Ovary (tissue), 3 donors: ENCODE data around the gene ZCCHC3.

Source experiments
- EP300 ChIP-seq: sonication (generic); formaldehyde crosslinking; IDR thresholded peaks from one replicate; pipeline ENCODE4 v1.6.1; 2017; ENCODE audit warnings: antibody characterized with exemption
- TF ChIP-seq, protein P1 (sequence below), 3 donors: fragments of 450-650 bp in 2 of 3; fragments of 200-600 bp in 1 of 3; IDR thresholded peaks; one replicate each; pipeline versions ENCODE4 v1.5.1 to v1.8.0; 2016 to 2022; ENCODE audit warnings: antibody characterized with exemption in 3 of 3, mild to moderate bottlenecking in 1 of 3
- donor health status: DM: no; HTN: no; CAD: no.

DNA sequence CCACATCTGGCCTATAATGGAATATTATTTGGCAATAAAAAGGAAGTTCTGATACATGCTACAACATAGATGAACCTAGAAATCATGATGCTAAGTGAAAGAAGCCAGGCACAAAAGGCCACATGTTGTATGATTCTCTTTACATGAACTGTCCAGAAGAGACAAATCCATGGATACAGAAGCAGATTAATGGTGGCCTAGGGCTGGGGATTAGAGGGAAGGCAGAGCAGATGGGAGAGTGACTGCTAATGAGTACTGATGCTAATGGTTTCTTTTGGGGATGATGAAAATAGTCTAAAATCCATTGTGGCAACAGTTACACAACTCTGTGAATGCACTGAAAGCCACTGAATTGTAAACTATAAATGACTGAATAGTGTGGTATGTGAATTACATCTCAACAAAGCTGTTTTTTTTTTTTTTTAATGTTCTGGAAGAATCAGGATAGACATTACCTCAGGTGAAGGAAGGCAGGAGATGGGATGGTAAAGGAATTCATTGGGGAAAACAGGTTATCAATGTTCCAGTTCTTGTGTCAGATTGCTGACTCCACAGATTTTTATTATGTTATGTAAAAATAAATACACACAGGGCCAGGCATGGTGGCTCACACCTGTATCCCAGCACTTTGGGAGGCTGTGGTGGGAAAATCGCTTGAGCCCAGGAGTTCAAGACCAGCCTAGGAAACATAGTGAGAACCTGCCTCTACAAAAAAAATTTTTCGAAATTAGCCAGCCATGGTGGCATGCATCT, 19.1 kb downstream of the ZCCHC3 start:
- TF ChIP-seq, protein P1, sequence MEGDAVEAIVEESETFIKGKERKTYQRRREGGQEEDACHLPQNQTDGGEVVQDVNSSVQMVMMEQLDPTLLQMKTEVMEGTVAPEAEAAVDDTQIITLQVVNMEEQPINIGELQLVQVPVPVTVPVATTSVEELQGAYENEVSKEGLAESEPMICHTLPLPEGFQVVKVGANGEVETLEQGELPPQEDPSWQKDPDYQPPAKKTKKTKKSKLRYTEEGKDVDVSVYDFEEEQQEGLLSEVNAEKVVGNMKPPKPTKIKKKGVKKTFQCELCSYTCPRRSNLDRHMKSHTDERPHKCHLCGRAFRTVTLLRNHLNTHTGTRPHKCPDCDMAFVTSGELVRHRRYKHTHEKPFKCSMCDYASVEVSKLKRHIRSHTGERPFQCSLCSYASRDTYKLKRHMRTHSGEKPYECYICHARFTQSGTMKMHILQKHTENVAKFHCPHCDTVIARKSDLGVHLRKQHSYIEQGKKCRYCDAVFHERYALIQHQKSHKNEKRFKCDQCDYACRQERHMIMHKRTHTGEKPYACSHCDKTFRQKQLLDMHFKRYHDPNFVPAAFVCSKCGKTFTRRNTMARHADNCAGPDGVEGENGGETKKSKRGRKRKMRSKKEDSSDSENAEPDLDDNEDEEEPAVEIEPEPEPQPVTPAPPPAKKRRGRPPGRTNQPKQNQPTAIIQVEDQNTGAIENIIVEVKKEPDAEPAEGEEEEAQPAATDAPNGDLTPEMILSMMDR (IDR thresholded peaks at IDR 0.05): no peak
- no peak for TF ChIP-seq EP300
